ENCODE measurements around the gene SPDYE17. TPM values are rescaled to one million over a fixed set of nuclear protein-coding genes. Genes with fewer than 3 reads are reported as not detected.
"Not testable (repeated sequence)": the region's sequence is repeated elsewhere in the genome, so short reads cannot be mapped to it uniquely, and the experiment has no call there.

The SPDYE17 gene
- not detected for total RNA-seq

- ATAC-seq; DNase-seq (ENCODE audit: low spot score): not testable (repeated sequence)
Measured at GRCh38 chr7:77032261-77032660, at the start of gene SPDYE17. TSS of gene SPDYE17 (minus strand) at chr7:77032361. CDS start at chr7:77030570, 1,791 bp downstream.

GRCh38 chr7:77080236-77080635 is 48.1 kb upstream of the SPDYE17 start:
- peak; percentile 70 for ATAC-seq
- DNase-seq (ENCODE audit: low spot score): not testable (repeated sequence)

GRCh38 chr7:77079624-77080023 is 47.5 kb upstream of the SPDYE17 start:
- ATAC-seq; DNase-seq (ENCODE audit: low spot score): not testable (repeated sequence)

GRCh38 chr7:77079112-77079511 is 47.0 kb upstream of the SPDYE17 start:
- not testable (repeated sequence) for ATAC-seq

GRCh38 chr7:77077060-77077459 is 44.9 kb upstream of the SPDYE17 start:
- ATAC-seq (peak; percentile 90), DNase-seq (ENCODE audit: low spot score) (peak; percentile 56)

More at GRCh38 chr7:77079112-77079511, 47.0 kb upstream of the SPDYE17 start:
- DNase-seq (ENCODE audit: low spot score): not testable (repeated sequence)

- DNase-seq (ENCODE audit: low spot score); ATAC-seq: not testable (repeated sequence)
Measured at GRCh38 chr7:77074786-77075396, 42.7 kb upstream of the SPDYE17 start.

GRCh38 chr7:77071108-77071507 is 38.9 kb upstream of the SPDYE17 start:
- ATAC-seq; DNase-seq (ENCODE audit: low spot score): not testable (repeated sequence)

GRCh38 chr7:77065869-77066268 is 33.7 kb upstream of the SPDYE17 start:
- ATAC-seq: peak; percentile 24
- not testable (repeated sequence) for DNase-seq (ENCODE audit: low spot score)

GRCh38 chr7:77063732-77064131 is 31.6 kb upstream of the SPDYE17 start:
- DNase-seq (ENCODE audit: low spot score); ATAC-seq: not testable (repeated sequence)

- DNase-seq (ENCODE audit: low spot score); ATAC-seq: not testable (repeated sequence)
Measured at GRCh38 chr7:77062557-77062956, 30.4 kb upstream of the SPDYE17 start, which contains the start of gene SPDYE18. TSS of gene SPDYE18 (minus strand) at chr7:77062558. CDS start at chr7:77060512, 2,046 bp downstream.

- not testable (repeated sequence) for ATAC-seq
Measured at GRCh38 chr7:77026349-77026748, 5.8 kb downstream of the SPDYE17 start.

GRCh38 chr7:77010074-77010680 is 22.0 kb downstream of the SPDYE17 start:
- not testable (repeated sequence) for ATAC-seq; DNase-seq (ENCODE audit: low spot score)

More at GRCh38 chr7:77026349-77026748, 5.8 kb downstream of the SPDYE17 start:
- not testable (repeated sequence) for DNase-seq (ENCODE audit: low spot score)

GRCh38 chr7:77008000-77008399 is 24.2 kb downstream of the SPDYE17 start:
- ATAC-seq (peak; percentile 71), DNase-seq (ENCODE audit: low spot score) (peak; percentile 97)

GRCh38 chr7:77006127-77007110 is 25.7 kb downstream of the SPDYE17 start:
- DNase-seq (ENCODE audit: low spot score): not testable (repeated sequence)

GRCh38 chr7:77005461-77006057 is 26.6 kb downstream of the SPDYE17 start:
- not testable (repeated sequence) for ATAC-seq

More at GRCh38 chr7:77006127-77007110, 25.7 kb downstream of the SPDYE17 start:
- ATAC-seq: peak; percentile 86

GRCh38 chr7:77004151-77004550 is 28.0 kb downstream of the SPDYE17 start:
- not testable (repeated sequence) for DNase-seq (ENCODE audit: low spot score); ATAC-seq

More at GRCh38 chr7:77005461-77006057, 26.6 kb downstream of the SPDYE17 start:
- DNase-seq (ENCODE audit: low spot score): not testable (repeated sequence)

- ATAC-seq: not testable (repeated sequence)
Measured at GRCh38 chr7:77003241-77003640, 28.9 kb downstream of the SPDYE17 start.

GRCh38 chr7:77002678-77003233 is 29.4 kb downstream of the SPDYE17 start:
- not testable (repeated sequence) for ATAC-seq
- DNase-seq (ENCODE audit: low spot score): peak; percentile 37

More at GRCh38 chr7:77003241-77003640, 28.9 kb downstream of the SPDYE17 start:
- DNase-seq (ENCODE audit: low spot score): not testable (repeated sequence)

- peak; percentile 42 for DNase-seq (ENCODE audit: low spot score)
- not testable (repeated sequence) for ATAC-seq
Measured at GRCh38 chr7:77002104-77002503, 30.1 kb downstream of the SPDYE17 start.

Measured in left lobe of liver (tissue), 2 donors.